GM18873 (cell line): ENCODE results near the gene CLIC5.

ENCODE experiments used
- ATAC-seq: cut with Tn5 transposase; IDR thresholded peaks from one replicate; pipeline ENCODE4 v1.9.1; 2021; ENCODE audit warnings: mild to moderate bottlenecking, moderate library complexity, moderate number of reproducible peaks; ENCODE audit not compliant: unreplicated experiment, low FRiP score

CLIC5 gene

DNA sequence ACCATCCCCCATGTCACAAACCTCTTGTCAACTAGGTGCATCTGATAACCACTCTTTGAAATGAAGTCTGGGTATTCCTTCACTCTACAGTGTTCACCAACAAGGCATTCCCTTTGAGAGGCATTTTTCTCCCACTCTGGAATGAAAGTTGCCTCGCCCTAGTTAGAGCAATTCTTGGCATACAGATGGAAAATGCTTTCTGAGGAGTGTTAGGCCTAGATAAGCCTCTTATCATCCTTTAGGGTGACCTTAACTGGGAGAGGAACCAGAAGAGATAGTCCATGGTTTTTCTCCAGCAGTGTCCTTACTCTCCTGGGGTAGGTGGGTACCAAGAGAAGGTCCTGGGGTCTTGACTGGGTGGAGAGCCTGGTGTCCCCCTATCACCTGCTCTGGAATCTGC, 14.8 kb downstream of the CLIC5 start:
- ATAC-seq, result no peak

DNA sequence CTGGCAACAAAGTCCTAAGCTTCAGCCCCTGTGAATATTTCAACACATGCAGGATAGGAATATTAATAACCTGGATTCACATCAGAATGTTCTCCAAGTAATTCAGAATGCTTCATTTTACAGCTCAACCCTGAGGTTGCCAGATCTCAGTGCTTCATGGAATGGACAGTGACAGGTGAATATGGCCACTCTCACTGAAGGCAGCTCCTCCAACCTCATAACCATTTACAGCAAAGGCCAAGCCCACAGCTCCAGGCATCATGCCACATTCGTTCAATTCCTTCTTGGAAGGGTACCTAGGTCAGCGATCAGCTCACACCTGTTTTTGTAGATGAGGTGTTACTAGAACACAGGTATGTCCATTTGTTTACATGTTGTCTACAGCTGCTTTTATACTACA, 17.1 kb downstream of the CLIC5 start:
- no peak for ATAC-seq

DNA sequence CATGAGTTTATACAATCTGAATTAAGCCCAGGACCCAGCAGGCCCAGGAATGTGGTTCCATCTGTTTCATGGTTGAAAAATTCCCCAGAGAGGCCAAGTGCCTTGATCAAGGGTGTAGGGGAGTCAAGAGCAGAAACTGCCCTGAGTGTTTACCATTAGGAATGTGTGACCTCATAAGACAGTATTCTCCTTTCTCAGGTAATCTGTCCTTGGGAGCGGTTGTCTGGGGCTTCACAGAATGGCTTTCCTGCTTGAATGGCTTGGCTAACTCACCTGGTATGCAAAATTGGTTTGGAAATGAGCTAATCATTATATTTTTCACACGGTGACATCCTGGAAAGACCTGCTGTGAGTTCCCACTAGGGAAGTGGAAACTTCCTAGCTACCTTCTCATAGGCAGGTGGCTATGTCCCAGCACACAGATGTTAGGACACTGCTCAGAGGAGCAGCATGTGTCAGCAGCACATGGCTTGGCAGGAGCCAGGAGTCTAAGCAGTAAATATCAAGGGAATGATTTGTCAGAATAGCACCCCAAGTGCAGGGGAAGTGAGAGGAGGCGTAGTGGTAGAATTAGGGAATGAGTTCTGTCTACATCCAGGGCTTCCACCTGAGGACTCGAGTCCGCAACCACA, 17.7 kb downstream of the CLIC5 start:
- ATAC-seq, result no peak

DNA sequence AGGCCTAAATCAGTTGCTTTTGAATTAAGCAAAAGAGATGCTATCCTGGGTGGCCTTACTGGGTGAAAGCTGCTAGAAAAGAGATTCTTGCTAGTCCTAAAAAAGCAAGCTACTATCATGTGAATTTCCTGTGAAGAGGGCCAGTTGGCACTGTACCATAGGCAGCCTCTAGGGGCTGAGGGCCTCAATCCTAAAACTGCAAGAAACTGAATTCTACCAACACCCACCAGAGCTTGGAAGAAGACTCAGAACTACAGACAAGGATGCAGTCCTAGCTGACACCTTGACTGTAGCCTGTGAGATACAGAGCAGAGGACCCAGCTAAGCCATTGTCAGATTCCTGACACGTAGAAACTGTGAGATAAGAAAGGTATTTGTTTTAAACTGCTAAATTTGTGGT, 24.5 kb downstream of the CLIC5 start:
- ATAC-seq, result no peak

DNA sequence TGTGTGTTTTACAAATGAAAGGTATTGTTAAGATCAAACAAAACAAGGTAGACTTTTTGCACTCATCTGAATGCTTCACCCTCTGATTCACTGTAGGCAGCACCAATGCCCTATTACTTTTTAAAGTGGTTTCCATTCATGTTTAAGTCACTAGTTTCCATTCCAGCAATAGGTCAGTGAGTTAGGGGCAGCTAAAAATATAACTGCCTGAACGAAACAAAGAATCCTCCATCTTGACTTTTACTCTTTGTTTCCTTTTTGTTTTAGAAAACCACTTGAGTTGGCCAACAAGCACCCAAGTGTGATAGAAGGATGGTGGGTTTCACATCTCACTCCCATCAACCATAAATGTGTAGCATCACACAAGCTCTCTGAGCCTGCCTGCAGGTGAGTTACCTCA, 25.5 kb downstream of the CLIC5 start:
- peak; percentile 64 for ATAC-seq

DNA sequence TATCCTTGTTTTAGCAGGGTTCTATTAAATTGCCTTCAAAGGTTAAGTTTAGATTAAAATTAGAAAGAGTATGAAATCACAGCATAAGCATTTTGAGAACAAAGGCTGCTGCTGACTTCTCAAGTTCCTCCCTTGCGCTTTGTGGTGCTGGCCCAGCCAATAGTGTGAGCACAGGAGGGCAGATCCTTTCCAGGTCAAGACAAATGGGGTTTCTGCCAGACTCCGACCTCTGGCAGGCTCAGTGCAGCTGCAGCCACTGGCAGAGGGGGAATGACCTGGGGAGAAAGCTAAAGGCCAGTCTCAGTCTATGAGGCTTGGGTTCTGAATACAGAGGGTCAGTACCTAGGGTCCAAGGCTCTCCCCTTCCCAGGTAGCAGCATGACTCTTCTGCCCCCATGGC, 27.0 kb downstream of the CLIC5 start:
- no peak for ATAC-seq

DNA sequence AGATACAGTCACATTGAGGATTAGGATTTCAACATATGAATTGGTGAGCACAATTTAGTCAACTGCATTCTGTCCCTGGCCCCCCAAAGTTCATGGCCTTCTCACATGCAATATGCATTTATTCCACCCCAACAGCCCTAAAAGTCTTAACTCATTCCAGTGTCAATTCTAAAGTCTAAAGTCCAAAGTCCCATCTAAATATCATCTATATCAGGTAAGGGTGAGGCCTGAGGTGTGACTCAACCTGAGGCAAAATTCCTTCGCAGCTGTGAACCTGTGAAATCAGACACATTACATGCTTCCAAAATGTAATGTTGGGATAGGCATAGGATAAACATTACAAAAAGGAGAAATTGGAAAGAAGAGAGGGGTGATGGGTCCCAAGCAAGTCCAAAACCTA, 27.8 kb downstream of the CLIC5 start:
- ATAC-seq, result no peak

DNA sequence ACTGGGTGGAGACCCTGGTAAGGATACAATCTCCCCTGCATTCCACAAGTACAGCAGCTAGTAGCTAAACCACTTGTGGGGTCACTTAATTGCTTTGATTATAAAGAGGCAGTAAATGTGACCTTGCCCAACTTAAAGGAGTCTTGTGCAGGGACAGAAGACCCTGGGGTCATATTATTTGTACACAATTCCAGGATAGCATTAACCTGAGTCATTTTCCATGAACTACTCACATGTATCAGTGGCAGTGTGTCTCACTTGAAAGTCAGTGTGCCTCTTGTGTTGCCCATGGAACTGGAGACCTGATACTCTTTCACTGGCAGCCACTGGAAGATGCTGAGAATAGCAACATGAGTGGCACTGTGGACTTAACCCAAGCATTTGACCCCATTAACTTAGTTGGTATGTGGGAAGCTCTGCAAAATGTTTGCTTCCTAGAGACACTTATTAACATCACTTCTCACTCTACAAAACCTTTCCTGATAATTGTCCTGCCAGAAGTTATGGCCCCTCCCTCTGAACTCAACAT, 28.9 kb downstream of the CLIC5 start:
- no peak for ATAC-seq

DNA sequence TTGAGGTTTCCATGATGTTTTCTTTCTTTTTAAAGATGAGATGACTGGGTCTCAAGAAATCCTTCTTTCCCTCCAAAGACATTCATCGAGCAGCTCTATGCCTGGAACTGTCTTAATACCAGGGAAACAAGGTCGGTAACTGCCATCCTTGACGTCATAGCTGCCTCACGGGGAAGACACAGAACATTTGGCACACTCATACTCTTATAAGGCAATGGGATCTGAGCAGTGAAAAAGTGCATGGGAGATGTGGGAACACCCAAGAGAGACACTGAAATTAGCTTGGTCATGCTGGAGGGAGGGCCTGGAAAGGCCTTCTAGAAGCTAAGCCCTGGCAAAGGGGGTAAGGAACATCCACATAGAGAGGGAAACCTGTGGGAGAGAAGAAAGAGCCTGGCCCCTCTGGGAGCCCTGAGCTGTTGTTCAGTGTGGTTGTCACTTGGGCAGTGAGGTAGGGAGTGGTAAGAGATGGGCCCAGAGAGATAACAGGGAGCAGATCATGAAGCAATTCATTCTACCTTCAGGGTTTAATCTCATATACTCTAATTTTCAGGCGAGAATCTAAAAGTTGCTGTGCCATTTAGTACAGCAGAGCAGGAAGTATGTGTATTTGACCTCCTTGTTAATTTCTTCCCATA, 30.8 kb downstream of the CLIC5 start:
- ATAC-seq, result no peak

DNA sequence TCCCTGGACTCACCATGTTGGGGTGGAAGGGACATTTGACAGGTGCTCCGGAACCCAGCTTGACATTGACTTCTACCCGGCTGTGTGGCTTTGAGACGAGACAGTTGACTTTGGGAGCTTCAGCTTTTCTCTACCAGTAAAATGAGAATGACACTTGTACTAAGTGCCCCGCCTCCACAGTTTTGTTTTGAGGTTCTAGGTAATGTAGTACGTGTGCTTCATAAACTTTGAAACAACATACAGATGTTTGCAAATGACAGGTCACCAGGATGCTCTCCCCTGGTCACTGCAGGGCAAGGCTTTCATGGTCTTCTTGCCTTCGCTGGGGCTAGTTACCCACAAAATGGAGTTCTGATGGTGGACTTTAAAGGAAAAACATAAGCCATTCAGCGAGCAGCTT, 31.3 kb downstream of the CLIC5 start:
- no peak for ATAC-seq

DNA sequence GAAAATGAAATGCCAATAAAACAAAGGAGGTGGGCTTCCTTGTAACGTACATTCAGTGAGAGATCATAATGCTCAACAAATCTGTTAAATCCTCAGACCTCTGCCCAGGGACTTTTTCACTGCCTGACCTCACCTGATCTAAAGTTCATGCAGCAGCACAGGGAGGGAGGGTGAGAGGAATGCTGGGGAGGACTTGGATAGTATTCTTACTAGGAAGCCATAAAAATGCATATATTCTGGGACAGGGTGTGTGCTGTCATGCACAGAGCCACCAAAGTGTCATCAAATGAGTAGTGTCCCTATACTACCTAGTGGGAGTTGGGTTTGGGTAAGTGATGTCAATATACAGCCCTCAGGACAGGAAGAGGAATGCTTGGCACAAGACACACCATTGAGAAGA, 32.6 kb downstream of the CLIC5 start:
- ATAC-seq, result no peak

DNA sequence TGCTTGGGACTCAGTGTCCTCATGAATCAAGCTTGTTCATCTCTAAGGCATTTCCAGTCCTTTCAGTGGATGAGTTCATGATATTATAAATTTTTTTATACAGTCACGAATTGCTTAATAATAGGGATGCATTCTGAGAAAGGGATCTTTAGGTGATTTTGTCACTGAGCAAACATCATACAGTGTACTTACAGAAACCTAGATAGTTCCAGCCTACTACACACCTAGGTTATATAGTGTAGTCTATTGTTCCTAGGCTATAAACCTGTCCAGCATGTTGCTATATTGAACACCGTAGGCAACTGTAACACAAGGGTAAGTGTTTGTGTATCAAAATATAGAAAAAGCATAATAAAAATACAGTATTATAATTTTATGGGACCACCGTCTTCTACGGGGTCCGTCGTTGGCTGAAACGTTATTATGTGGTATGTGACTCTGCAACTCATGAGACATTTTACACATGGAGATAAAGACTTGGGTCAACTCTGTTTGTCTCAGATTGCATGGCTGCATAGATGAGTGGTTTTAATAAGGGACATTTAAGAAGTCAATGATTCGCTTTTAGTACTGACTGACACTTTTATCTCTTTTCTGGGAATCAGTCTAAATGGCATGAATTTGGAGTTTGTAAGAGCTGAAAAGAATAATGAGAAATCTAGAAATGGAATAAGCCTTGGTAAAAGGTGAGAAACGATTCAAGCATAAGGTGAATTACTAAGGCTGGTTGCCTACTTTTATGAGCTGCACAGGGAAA, 33.2 kb downstream of the CLIC5 start:
- ATAC-seq, result no peak

DNA sequence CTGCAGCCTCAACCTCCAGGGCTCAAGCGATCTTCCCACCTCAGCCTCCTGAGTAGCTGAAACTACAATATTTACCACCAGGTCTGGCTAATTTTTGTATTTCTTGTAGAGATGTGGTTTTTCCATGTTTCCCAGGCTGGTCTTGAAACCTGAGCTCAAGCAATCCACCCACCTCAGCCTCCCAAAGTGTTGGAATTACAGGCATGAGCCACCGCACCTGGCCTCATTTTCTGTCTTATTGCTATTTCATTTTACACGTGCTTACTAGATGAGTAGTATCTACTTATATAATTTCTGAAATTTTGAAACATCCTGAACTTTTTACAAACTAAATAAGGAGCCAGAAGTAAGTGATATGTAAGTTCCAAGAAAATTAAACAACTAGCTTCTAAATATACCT, 34.6 kb downstream of the CLIC5 start:
- ATAC-seq, result no peak

DNA sequence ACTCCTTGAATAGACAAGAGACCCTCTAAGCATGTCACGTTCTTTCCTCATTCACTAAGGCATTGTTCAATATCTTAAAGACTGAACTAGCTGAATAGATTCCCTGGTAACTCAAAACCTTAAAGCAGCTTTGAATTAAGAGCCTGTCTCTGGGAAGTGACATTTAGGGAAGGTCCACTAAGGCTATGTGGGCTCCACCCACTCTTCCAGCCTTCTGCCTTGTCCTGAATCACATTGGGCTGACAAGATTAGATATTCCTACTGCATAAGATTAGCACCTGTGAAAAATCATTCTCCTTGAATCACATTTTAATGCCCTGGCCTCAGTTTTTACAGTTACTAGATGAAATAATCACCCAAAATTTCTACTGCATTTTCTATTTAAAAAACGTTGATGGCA, 36.3 kb downstream of the CLIC5 start:
- ATAC-seq, result no peak

DNA sequence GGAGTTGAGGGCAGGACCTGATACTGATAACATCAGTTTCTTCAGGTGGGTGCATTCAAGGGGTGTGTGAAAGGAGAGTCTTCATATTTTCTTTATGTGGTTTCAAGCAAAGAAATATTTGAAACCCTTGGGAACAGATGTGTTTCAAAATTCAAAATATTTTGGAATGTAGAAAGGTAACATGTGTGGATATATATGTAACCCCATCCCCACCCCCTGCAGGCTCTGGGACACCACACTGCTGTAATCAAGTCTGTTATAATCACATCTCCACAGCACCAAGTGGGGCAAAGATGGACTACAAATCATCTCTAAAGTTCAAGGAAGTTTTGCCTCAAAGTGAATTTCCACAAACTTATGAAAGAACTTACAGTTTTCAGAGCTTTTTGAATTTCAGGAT, 41.1 kb downstream of the CLIC5 start:
- no peak for ATAC-seq

DNA sequence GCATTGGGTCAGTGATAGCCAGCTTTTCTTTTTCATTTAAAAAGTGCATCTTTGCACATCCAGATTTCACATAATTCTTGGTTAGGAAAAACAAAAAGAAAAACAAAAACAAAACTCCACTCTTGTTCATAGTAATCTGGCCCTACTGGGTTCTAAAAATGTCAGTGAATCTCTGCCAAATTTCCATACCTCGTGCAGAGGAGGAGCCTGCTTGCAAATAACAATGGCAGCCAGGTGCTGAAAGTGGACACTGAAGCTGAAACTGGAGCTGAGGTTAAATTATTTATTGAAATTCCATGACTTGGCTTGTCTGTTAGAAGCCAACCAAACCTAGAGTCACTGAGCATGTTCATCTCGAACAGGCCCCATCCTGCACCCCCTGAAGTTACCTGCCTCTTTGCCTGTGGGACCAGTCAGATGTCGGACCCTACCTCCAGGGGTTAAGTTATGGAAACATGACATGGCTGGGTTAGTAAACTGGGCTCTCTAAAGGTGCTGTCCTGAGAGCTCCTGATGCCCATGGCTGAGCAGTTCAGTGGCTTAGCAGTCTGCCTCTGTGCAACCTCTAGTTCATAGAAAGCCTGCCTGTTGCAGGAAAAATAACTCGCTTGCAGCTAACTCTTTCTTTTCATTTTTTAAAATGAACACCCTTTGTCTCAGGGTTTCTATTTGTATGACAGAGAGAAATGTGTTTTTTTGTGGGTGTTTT, 42.7 kb downstream of the CLIC5 start:
- ATAC-seq, result no peak

DNA sequence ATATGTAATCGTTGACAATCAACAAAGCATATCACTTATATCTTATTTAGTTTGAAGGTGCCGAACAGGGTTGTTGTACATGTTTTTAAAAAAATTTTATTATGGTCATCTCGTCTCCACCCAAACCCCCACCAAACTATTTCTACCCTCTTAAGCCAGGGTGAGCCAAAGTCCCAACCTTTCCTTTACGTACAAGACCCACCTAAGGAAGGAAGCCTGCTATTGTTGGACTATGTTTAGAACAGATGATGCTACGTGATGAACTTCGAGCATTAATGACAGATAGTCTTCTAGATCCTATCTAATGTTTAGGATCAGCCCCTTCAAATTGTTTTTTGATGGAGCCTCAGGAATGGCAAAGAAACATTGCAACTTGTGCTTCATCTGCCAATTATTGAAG, 44.4 kb downstream of the CLIC5 start:
- no peak for ATAC-seq

DNA sequence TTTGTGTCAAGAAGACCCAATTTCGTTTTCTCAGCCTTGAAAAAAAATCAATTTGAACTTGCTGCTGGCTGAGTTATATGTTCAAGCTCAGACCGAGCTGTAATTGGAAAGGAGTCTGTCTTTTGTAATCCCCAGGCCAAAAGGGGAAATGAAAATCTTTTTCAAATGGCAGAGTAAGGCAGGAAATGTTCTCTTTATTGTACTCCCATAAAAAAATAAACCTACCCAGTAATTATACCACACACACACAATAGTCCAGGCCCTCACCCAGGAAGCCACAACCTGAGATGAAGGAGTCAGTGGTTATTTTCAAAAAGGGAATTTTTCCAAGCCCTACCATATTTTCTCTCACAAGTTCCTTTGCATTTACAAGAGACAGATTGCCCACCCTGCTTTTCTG, 45.3 kb downstream of the CLIC5 start:
- no peak for ATAC-seq

DNA sequence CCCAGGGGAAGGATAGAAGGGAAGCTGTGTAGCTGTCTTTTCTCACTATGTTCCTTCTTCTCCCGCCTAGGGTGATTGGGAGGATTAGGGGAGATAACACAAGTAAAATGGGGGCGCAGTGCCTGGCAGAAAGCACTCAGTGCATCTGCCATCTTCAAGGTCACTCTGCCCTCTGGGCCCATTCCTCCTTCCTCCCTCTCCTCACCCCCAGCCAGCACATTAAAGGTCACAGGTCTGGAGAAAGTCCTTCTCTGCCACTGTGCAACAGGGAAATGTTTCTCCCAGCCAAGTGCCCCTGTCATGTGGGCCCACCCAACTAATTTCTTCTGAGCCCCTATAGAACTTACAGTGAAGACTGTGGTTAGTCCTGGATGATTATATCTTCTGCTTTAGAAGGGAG, 45.8 kb downstream of the CLIC5 start:
- no peak for ATAC-seq

DNA sequence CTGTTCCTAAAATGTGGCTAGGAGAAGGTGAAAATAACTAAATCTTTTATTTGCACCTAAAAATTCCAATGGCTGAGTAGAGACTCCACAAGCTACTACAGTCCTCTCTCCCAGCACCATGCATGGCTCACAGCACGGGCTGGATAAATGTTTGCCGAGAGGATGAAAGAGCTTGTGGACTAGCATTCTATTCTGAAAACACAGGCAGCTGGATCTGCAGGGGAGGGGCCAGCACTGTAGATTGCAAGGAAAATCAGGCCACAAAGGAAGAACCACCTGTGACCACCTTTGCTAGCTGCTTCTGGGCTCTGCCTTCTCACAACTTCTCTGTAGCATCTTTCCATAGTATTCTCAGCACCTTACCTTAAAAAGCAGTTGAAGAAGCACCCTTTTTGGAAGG, 46.6 kb downstream of the CLIC5 start:
- no peak for ATAC-seq

DNA sequence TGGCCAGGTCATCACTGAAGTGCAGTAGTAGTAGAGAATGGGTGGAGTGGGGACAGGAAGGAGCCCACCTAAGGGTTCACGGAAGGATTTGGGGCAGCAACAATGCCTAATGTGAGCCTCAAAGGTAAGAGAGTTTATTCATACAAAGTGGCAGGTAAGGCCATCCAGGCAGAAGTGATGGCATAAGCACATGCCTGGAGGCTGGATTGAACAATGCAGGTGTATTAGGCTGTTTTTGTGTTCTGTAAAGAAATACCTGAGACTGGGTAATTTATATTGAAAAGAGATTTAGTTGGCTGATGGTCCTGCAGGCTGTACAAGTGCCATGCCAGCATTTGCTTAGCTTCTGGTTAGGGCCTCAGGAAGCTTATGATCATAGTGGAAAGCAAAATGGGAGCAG, 48.3 kb downstream of the CLIC5 start:
- ATAC-seq, result no peak
